Measurements from ENCODE around the gene ATIC. TPM values are rescaled to one million over a fixed set of nuclear protein-coding genes. Genes with fewer than 3 reads are reported as not detected.

Gene ATIC
- total RNA-seq, 1 donor from 2014 or later = 77.7 TPM

DNA sequence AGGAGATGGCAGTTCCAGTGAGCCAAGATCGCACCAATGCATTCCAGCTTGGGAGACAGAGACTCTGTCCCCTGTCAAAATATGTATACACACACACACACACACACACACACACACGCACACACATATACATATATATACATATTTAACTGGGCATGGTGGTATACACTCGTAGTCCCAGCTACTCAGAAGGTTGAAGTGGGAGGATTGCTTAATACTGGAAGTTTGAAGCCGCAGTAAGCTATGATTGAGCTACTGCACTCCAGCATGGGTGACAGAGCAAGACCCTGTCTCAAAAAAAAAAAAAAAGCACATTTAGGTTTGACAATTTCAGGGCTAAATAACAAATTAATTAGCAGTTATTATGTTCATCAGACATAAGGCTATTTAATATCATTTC, 36.0 kb upstream of the ATIC start:
- DNase-seq (ENCODE audit: low spot score) = no peak
- no peaks in the 10 kb centered on the region for H3K27me3 Mint-ChIP-seq (ENCODE audit: low read depth)
- H3K27ac Mint-ChIP-seq (ENCODE audit: unreplicated experiment) = no peak overlapping the region
- no peaks in the 10 kb centered on the region for H3K36me3 Mint-ChIP-seq (ENCODE audit: low read depth)
- TF ChIP-seq, protein P1, sequence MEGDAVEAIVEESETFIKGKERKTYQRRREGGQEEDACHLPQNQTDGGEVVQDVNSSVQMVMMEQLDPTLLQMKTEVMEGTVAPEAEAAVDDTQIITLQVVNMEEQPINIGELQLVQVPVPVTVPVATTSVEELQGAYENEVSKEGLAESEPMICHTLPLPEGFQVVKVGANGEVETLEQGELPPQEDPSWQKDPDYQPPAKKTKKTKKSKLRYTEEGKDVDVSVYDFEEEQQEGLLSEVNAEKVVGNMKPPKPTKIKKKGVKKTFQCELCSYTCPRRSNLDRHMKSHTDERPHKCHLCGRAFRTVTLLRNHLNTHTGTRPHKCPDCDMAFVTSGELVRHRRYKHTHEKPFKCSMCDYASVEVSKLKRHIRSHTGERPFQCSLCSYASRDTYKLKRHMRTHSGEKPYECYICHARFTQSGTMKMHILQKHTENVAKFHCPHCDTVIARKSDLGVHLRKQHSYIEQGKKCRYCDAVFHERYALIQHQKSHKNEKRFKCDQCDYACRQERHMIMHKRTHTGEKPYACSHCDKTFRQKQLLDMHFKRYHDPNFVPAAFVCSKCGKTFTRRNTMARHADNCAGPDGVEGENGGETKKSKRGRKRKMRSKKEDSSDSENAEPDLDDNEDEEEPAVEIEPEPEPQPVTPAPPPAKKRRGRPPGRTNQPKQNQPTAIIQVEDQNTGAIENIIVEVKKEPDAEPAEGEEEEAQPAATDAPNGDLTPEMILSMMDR (IDR thresholded peaks at IDR 0.05) = no peak
- H3K9me3 Mint-ChIP-seq (ENCODE audit: low read depth) = no peaks in the 10 kb centered on the region
- H3K4me3 Mint-ChIP-seq (ENCODE audit: unreplicated experiment) = no peak overlapping the region
- peaks cover 18% of the 10 kb centered on the region for H3K4me1 Mint-ChIP-seq (ENCODE audit: low read depth)

DNA sequence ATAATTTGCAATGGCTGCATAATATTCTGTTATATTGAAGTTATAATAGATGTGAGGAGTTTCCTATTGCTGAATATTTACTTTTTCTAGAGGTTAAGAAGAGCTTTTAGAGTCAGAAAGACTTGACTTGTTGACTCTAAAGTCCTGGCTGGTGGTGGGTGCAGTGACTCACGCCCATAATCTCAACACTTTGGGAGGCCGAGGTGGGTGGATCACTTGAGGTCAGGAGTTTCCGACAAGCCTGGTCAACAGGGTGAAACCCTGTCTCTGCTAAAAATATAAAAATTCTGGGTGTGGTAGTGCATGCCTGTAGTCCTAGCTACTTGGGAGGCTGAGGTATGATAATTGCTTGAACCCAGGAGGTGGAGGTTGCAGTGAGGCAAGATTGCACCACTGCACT, 33.9 kb upstream of the ATIC start:
- DNase-seq (ENCODE audit: low spot score) = no peak
- Mint-ChIP-seq H3K27me3 (ENCODE audit: low read depth) (no peaks in the 10 kb centered on the region), H3K27ac (ENCODE audit: unreplicated experiment) (peak overlapping the region; percentile 49), H3K4me1 (ENCODE audit: low read depth) (peaks cover 18% of the 10 kb centered on the region), H3K4me3 (ENCODE audit: unreplicated experiment) (no peak overlapping the region), H3K9me3 (ENCODE audit: low read depth) (no peaks in the 10 kb centered on the region), H3K36me3 (ENCODE audit: low read depth) (no peaks in the 10 kb centered on the region)
- TF ChIP-seq, protein P1 (IDR thresholded peaks at IDR 0.05) = no peak

DNA sequence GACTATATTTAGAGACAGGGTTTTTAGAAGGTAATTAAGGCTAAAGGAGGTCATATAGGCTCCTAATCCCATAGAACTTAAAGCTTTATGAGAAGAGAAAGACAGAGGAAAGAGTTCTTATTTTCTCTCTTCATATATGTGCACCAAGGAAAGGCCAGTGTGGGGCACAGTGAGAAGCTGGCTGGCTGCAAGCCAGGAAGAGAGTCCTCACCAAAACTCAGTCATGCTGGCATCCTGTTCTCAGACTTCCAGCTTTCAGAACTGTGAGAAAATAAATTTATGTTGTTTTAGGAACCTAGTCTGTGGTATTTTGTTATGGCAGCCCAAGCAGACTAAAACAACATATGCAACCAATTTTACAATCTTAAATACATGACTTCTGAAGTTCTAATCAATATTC, 31.5 kb upstream of the ATIC start:
- no peaks in the 10 kb centered on the region for H3K27me3 Mint-ChIP-seq (ENCODE audit: low read depth)
- H3K9me3 Mint-ChIP-seq (ENCODE audit: low read depth) = no peaks in the 10 kb centered on the region
- peaks cover 18% of the 10 kb centered on the region for H3K4me1 Mint-ChIP-seq (ENCODE audit: low read depth)
- no peaks in the 10 kb centered on the region for H3K36me3 Mint-ChIP-seq (ENCODE audit: low read depth)
- H3K4me3 Mint-ChIP-seq (ENCODE audit: unreplicated experiment) = no peak overlapping the region
- no peak for DNase-seq (ENCODE audit: low spot score)
- H3K27ac Mint-ChIP-seq (ENCODE audit: unreplicated experiment) = peak overlapping the region; percentile 61
- TF ChIP-seq, protein P1 (IDR thresholded peaks at IDR 0.05) = no peak

DNA sequence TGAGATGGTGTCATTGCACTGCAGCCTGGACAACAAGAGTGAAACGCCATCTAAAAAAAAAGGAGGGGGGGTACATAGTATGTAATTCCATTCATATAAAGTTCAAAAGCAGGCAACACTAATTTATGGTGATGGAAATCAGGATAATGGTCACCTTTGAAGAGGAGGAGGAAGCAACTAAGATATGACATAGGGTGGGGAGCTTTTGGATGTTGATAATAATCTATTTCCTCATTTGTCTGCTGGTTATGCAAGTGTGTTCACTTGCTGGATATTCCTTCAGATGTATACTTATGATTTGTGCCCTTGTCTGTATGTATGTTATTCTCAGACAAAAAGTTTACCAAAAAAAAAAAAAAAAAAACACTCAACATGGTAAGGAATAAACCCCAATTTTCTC, 28.6 kb upstream of the ATIC start:
- TF ChIP-seq, protein P1 (IDR thresholded peaks at IDR 0.05) = no peak
- H3K27ac Mint-ChIP-seq (ENCODE audit: unreplicated experiment) = no peak overlapping the region

DNA sequence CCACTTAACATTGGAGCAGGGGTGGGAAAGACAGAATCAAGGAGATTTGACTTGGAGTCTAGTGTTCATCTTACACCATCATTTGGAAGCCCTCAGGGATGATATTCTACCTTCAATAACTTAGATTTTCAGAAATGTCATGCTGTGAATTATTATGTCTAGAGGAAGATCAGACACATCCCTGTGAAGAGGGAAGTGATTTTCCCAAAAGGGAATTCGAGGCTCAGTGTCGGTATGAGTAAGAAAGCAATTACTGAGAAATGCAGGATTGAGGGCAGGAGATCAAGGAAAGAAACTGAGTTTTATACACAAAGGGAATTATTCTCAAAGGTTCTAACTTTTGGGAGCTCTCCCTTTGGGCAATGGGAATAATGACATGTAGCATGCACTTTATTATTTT, 25.6 kb upstream of the ATIC start:
- H3K9me3 Mint-ChIP-seq (ENCODE audit: low read depth) = no peaks in the 10 kb centered on the region
- H3K4me3 Mint-ChIP-seq (ENCODE audit: unreplicated experiment) = no peak overlapping the region
- TF ChIP-seq, protein P1 (IDR thresholded peaks at IDR 0.05) = no peak
- no peaks in the 10 kb centered on the region for H3K27me3 Mint-ChIP-seq (ENCODE audit: low read depth)
- H3K27ac Mint-ChIP-seq (ENCODE audit: unreplicated experiment) = peak overlapping the region; percentile 38
- H3K4me1 Mint-ChIP-seq (ENCODE audit: low read depth) = peaks cover 25% of the 10 kb centered on the region
- H3K36me3 Mint-ChIP-seq (ENCODE audit: low read depth) = no peaks in the 10 kb centered on the region
- no peak for DNase-seq (ENCODE audit: low spot score)

More for the DNA sequence above, 28.6 kb upstream of the ATIC start:
- Mint-ChIP-seq H3K4me1 (ENCODE audit: low read depth) (peaks cover 27% of the 10 kb centered on the region), H3K9me3 (ENCODE audit: low read depth) (no peaks in the 10 kb centered on the region), H3K36me3 (ENCODE audit: low read depth) (no peaks in the 10 kb centered on the region), H3K4me3 (ENCODE audit: unreplicated experiment) (no peak overlapping the region), H3K27me3 (ENCODE audit: low read depth) (no peaks in the 10 kb centered on the region)
- no peak for DNase-seq (ENCODE audit: low spot score)
